Hematopoietic multipotent progenitor cell (in vitro differentiated cells): ENCODE measurements around the gene POU2F1. TPM values are rescaled to one million over a fixed set of nuclear protein-coding genes. Genes with fewer than 3 reads are reported as not detected.

Experiments
- DNase-seq, 3 donors: peaks; one replicate each; pipeline ENCODE4 v3.0.0-alpha.2; 2011 to 2015; ENCODE audit warnings: low read depth in 2 of 3, low spot score in 2 of 3
- total RNA-seq: library from RNA; depleted of rRNA; stranded (reverse); fragments of >200 nt; gene quantifications from one replicate; pipeline ENCODE4 v1.2.3, GENCODE V29; 2012

The POU2F1 gene
- total RNA-seq, 1 donor: 12.1 TPM

- DNase-seq: no peak
These were observed 46.3 kb downstream of the POU2F1 start for GRCh38 chr1:167266965-167267364.

DNA sequence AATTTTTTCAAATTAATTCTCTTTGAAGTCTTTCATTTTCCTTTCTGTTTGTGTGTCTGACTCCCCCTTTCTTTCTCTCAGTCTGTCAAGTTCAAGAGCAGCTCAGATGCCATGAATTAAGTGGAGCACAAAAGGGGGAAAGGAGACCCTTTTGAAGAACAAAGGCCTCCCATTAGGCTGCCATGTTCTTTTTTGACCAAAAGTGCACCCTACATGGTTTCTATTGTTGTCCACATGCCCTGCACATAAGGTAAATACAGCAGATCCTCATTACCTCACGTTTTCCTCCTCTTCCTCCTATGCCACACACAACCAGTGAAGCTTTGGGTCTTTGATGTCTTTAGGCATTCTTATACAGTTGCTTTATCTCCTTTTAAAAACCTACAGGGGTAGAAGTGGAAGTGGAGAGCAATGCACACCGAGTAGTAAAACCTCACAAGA is 47.7 kb downstream of the POU2F1 start:
- DNase-seq: no peak

DNA sequence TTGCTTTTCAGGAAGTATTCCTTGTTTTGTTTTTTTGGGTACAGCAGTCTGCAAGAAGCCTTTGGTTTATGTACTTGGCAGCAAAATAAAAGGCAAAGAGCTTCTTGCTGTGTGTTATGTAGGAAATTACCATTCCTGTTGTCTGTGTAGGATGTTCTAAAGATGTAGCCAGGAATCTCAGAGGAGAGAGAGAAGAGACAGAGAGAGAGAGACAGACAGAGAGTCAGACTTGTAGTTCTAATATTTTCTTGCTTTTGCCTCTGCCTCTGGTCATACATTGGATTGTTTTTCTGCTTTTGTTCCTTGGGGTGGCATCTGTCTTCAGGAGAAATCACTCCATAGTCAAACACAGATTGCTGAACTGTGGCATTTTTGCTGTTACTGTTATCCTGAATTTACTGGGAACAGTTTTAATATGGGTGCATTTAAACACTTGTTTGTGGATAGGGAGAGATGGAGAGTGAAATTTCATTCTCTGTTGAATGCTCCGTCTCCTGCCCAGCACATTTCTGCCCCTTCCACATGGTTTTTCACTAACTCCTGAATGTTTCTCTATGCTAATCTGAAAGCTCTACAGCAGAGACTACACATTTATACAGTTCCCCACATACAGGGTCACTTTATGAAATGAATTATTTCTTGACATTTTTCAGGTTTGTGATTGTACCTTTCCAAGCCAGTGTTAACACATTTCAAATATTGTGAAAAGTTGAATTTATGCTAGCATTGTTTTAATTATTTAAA is 49.8 kb downstream of the POU2F1 start:
- no peak for DNase-seq

GRCh38 chr1:167272369-167272957 is 51.8 kb downstream of the POU2F1 start:
- DNase-seq: no peak

DNA sequence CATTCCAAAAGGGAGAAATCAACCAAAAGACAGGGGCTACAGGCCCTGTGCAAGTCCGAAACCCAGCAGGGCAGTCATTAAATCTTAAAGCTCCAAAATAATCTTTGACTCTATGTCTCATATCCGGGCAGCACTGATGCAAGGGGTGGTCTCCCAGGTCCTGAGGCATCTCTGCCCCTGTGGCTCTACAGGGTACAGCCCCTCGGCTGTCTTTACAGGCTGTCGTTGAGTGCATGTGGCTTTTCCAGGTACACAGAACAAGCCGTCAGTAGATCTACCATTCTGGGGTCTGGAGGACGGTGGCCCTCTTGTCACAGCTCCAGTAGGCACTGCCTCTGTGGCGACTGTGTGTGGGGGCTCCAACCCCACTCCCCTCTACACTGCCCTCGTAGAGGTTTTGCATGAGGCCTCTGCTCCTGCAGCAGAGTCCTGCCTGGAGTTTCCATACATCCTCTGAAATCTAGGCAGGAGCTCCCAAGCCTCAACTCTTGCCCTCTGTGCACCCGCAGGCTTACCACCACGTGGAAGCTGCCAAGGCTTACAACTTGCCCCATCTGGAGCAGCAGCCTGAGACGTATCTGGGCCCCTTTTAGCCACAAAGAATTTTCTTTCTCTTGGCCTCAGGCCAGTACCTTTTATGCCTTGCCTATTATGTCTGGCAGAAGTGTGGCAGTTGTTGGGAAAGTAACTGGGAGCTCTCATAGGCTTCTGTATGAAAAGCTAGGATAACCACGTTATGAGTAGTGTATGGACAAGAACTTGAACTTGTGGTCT is 52.5 kb downstream of the POU2F1 start:
- peak in 1 of 3 donors; percentile 58 for DNase-seq

DNA sequence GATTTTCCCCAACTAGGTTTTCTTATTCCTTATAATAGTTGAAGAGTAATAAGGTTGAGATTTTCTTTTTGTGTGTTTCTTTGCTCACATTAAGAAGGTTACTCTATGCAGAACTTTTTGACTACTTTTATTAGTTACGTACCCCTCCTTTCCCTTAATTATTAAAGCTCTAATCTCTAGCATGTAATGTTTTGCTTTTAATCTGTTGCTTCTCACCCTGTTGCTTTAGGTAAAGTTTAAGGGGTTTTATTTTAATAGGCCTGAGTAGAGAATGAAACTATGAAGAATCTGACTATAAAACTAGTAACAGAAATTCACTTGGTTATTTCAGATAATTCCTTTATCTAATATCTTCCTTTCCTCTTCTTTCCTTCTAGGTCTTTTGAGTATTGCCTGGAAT is 53.4 kb downstream of the POU2F1 start:
- DNase-seq: no peak

GRCh38 chr1:167276969-167277368 is 56.3 kb downstream of the POU2F1 start:
- DNase-seq: no peak

GRCh38 chr1:167278497-167278896 is 57.8 kb downstream of the POU2F1 start:
- no peak for DNase-seq

DNA sequence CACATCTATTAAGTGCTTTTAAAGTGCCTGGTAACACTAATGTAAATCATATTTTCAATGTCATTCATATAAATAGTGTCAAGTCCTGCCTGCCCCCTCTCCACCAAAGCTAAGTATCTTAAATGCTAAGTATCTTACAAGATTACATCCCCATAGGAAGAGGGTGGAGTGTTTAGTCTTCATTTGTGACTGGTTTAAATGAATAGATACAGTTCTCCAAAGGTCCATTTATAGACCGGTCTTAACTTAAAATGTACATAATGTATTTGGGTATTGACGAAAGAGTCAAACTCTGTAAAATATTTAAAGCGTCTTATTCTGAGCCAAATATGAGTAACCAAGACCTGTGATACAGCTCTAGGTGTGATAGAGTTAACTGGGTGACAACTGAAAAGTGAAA is 60.2 kb downstream of the POU2F1 start:
- no peak for DNase-seq

- peak in 1 of 3 donors; percentile 43 for DNase-seq
These were observed 67.8 kb downstream of the POU2F1 start for GRCh38 chr1:167288390-167289074.

DNA sequence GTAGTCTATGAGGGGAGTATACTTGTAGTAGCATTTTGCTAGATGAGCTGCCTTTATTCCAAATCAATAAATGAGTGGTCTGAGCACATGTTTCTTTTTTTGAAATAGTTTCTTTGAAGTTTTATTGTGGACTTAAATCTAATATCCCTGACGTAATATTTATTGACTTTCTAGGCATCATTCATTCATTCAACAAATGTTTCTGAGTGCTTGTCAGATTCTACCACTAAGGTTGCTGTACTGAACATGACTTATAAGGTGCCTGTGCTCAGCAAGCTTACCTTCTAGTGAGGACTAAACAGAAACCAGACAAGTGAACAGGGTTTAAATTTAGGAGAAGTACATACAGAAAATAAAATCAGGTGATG is 68.4 kb downstream of the POU2F1 start:
- DNase-seq: no peak

DNA sequence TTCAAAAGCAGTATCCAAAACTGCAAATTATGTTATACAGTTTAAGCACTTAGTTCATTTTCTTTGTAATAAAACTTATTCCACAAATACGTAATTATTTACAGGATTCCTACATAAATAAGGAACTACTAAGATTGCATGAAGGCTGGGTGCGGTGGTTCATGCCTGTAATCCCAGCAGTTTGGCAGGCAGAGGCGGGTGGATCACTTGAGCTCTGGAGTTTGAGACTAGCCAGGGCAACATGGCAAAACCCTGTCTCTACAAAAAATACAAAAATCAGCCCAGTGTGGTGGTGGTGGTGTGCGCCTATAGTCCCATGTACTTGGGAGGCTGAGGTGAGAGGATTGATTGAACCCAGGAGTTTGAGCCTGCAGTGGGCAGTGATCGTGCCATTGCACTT is 69.3 kb downstream of the POU2F1 start:
- no peak for DNase-seq

DNA sequence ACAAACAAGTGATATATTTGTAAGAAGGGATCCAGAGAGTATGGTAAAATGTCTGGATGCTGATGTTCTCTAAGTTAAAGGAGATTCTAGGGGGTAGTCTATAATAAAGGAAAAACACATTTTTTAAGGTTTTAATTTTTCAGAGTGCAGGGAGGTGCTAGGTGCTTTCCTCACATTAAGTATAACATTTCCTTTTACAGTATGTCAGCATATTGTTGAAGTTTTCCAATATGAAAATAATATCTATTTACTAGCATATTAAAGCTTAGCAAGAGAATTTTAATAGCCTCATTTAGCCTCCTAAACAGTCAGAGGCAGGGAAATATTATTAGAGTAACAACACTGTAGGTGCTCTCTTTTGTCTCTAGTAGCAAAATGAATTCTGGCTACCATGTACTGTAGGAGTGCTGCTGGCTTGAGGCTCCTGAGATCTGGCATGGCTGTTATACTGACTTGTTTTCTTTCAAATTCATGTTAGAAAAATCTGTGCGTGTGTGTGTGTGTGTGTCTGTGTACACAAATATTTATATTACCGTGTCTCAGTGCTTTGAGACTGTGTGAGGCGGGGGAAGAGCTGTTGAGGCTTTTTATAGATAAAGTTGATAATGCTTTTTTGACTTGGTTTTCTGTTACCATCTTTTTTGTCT is 71.0 kb downstream of the POU2F1 start:
- DNase-seq: no peak

GRCh38 chr1:167292216-167292615 is 71.5 kb downstream of the POU2F1 start:
- no peak for DNase-seq

GRCh38 chr1:167293057-167293456 is 72.4 kb downstream of the POU2F1 start:
- DNase-seq: no peak

DNA sequence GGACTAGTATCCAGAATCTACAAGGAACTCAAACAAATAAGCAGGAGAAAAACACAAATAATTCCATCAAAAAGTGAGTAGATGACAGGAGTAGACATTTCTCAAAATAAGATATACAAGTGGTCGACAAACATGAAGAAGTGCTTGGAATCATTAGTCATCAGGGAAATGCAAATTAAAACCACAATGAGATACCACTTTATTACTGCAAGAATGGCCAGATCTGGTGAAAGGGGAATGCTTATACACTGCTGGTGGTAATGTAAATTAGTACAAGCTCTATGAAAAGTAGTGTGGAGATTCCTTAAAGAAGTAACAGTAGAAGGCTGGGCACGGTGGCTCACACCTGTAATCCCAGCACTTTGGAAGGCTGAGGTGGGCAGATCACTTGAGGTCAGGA is 73.8 kb downstream of the POU2F1 start:
- peak in 2 of 3 donors; percentile 39 to 58 for DNase-seq

DNA sequence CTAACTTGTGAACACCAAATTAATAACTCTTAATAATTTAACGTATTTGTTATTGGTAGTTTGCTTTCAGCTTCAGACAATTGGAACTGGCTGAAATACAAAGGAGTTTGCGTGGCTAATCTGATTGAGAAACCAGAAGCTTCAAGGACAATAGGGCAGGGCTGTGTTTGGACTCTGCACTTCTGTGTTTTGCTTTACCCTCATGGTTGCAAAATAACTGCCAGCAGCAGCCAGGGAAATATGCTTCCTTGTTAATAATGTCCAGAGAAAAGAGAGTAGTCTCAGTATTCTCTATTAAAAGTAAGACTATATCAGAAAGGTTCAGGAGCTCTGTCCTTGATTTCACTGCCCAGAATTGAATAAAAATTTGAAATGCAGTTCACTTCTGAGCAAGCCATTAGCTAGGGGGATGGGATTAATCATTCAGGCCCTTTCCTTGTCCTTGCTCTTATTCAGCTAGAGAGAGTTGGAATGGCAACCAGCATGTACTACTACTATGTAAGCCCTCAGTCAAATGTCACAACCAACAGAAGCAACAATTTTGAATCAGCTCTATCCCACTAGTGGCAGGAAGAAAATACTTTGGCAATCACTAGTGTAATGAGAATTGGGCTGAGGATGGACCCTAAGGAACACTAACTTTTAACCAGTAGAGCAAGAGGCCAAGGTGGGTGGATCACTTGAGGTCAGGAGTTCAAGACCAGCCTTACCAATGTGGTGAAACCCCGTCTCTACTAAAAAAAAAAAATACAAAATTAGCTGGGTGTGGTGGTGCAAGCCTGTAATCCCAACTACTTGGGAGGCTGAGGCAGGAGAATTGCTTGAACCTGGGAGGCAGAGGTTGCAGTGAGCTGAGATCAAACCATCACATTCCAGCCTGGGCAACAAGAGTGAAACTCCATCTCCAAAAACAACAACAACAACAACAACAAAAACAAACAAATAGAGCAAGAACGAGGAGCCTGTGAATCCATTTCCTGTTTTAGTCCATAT is 76.8 kb downstream of the POU2F1 start:
- no peak for DNase-seq

DNA sequence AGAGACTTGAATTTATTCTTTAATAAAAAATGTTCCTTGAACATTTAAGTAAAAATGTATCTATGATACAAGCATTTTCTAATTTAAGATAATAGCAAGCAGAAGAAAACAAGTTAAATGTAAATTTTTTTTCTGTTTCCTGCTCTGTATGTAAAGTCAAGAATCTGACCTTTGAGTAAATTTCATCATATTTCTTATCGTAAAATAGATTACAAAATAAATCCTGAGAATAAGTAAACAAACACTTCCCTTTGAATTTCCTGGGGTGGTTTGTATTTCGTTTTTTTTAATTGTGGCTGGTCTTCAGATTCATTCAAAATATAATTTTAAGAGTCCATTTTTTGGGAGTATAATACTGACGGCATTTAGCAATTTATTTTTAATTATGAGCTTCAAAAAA is 77.6 kb downstream of the POU2F1 start:
- DNase-seq: no peak

DNA sequence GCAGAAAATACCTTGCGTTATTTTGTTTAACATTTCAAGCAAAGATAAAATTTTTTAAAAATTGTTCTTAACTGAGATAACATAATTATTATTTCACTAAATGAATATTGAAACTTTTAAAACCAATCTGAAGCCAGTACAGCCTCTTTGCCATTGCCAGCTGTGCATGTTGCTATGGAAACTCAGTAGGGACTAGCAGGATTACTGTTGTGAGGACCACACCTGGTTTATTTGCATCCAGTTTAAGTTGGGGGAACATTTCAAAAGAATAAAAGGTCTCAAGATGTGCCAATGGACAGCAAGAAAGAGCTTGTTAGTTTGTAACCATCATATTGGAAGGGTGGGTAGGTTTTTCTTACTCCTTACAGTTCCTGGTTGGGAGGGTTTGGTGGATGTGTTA is 80.7 kb downstream of the POU2F1 start:
- DNase-seq: no peak

DNA sequence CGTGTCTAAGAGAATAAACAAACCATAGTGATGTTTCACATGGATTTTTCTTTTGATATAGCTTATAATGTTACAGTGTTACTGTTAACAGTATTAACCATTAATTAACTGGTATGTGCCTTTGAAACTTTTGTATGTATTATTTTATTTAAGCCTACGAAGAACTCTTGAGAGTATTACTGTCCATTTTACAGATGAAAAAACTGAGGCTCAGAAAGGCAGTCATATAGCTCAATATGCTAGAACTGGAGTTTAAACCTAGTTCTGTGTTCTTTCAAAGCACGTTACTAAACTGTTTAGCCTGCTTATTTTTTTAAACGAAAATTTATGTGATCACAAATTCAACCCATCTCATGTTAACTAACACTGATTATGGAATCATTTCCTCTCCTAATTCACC is 83.5 kb downstream of the POU2F1 start:
- DNase-seq: no peak
